ENCODE results near the gene HEG1.

GRCh38 chr3:124924741-124925140 is 131.1 kb downstream of the HEG1 start:
- TF ChIP-seq PATZ1 (CRISPR knock-in tag; IDR thresholded peaks at IDR 0.05; ENCODE audit: borderline replicate concordance), result no peak
- no peak for TF ChIP-seq SNAI2 (CRISPR knock-in tag; IDR thresholded peaks at IDR 0.05)
- TF ChIP-seq TOX (CRISPR knock-in tag; IDR thresholded peaks at IDR 0.05; ENCODE audit: borderline replicate concordance), result no peak
- TF ChIP-seq, protein P1, sequence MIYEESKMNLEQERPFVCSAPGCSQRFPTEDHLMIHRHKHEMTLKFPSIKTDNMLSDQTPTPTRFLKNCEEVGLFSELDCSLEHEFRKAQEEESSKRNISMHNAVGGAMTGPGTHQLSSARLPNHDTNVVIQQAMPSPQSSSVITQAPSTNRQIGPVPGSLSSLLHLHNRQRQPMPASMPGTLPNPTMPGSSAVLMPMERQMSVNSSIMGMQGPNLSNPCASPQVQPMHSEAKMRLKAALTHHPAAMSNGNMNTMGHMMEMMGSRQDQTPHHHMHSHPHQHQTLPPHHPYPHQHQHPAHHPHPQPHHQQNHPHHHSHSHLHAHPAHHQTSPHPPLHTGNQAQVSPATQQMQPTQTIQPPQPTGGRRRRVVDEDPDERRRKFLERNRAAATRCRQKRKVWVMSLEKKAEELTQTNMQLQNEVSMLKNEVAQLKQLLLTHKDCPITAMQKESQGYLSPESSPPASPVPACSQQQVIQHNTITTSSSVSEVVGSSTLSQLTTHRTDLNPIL (CRISPR knock-in tag; IDR thresholded peaks at IDR 0.05; ENCODE audit: low read depth), result no peak
- no peak for TF ChIP-seq RARB (CRISPR knock-in tag; IDR thresholded peaks at IDR 0.05)
- TF ChIP-seq OSR1 (CRISPR knock-in tag; IDR thresholded peaks at IDR 0.05), result no peak
- no peak for TF ChIP-seq ZFP3 (CRISPR knock-in tag; IDR thresholded peaks at IDR 0.05)
- no peak for TF ChIP-seq BACH2 (CRISPR knock-in tag; IDR thresholded peaks at IDR 0.05; ENCODE audit: borderline replicate concordance)
- TF ChIP-seq, protein P2, sequence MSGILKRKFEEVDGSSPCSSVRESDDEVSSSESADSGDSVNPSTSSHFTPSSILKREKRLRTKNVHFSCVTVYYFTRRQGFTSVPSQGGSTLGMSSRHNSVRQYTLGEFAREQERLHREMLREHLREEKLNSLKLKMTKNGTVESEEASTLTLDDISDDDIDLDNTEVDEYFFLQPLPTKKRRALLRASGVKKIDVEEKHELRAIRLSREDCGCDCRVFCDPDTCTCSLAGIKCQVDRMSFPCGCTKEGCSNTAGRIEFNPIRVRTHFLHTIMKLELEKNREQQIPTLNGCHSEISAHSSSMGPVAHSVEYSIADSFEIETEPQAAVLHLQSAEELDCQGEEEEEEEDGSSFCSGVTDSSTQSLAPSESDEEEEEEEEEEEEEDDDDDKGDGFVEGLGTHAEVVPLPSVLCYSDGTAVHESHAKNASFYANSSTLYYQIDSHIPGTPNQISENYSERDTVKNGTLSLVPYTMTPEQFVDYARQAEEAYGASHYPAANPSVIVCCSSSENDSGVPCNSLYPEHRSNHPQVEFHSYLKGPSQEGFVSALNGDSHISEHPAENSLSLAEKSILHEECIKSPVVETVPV (CRISPR knock-in tag; IDR thresholded peaks at IDR 0.05), result no peak
- TF ChIP-seq ZNF565 (CRISPR knock-in tag; conservative IDR thresholded peaks at IDR 0.05; ENCODE audit: low read depth), result no peak
- TF ChIP-seq, protein P3, sequence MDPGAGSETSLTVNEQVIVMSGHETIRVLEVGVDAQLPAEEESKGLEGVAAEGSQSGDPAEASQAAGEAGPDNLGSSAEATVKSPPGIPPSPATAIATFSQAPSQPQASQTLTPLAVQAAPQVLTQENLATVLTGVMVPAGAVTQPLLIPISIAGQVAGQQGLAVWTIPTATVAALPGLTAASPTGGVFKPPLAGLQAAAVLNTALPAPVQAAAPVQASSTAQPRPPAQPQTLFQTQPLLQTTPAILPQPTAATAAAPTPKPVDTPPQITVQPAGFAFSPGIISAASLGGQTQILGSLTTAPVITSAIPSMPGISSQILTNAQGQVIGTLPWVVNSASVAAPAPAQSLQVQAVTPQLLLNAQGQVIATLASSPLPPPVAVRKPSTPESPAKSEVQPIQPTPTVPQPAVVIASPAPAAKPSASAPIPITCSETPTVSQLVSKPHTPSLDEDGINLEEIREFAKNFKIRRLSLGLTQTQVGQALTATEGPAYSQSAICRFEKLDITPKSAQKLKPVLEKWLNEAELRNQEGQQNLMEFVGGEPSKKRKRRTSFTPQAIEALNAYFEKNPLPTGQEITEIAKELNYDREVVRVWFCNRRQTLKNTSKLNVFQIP (CRISPR knock-in tag; IDR thresholded peaks at IDR 0.05; ENCODE audit: borderline replicate concordance, low read depth), result no peak

All from SK-N-SH treated with all-trans-retinoic acid at 6 μM for 48 hours (cell line).